IPS-15b (cell line): ENCODE results near the gene PACS1.
"Not testable (repeated sequence)": the region's sequence is repeated elsewhere in the genome, so short reads cannot be mapped to it uniquely, and the experiment has no call there.

Source experiments
- H3K27me3 ChIP-seq: one replicate; pipeline ENCODE4 v1.6.1; 2013; ENCODE audit warnings: low read length; ENCODE audit not compliant: control insufficient read depth, insufficient read depth
- H3K36me3 ChIP-seq: one replicate; pipeline ENCODE4 v1.6.1; 2013; ENCODE audit warnings: low read length; ENCODE audit not compliant: control insufficient read depth, insufficient read depth
- H3K4me1 ChIP-seq: one replicate; pipeline ENCODE4 v1.6.1; 2013; ENCODE audit warnings: mild to moderate bottlenecking, low read length; ENCODE audit not compliant: control insufficient read depth, insufficient read depth
- H3K4me3 ChIP-seq: one replicate; pipeline ENCODE4 v1.5.1; 2013; ENCODE audit warnings: low read depth, low read length
- H3K9ac ChIP-seq: one replicate; pipeline ENCODE4 v1.6.1; 2013; ENCODE audit warnings: low read depth, mild to moderate bottlenecking, low read length
- H3K9me3 ChIP-seq: one replicate; pipeline ENCODE4 v1.6.1; 2013; ENCODE audit warnings: mild to moderate bottlenecking, low read length; ENCODE audit not compliant: control insufficient read depth, insufficient read depth

PACS1 gene

DNA sequence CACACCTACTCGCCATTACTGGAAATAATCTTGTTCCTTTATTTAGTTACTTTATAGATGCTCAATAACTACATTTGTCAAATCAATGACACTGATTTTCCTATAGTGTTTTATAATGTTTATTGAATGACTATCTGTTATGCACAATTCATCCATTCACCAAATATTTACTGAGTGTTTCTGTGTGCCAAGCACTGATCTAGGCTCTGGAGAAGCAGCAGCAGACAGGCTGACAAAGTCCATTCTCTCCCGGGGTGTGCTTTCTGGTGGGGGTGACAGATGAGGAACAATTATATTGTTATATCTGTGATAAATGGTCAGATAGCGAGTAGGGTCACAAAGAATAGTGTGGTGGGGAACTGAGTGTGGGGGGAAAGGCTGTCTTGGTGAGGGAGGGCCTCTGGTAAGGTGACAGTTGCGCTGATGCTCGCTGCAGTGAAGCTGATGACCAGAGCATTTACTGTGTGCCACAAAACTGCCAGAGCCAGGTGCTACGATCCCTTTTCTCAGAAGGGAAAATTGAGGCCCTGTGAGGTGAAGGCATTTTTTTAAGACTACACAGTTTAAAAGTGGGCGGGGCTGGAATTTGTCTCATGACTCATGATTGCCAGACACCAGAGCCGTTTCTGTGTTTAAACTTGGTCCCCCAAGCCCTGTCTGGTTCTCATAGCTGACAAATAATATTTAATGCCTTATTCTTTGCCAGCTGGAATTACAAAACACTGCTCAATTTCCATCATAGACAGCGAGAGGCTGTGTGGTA, 10.2 kb downstream of the PACS1 start:
- no peak overlapping the region for H3K9ac ChIP-seq
- no peaks in the 10 kb centered on the region for H3K9me3 ChIP-seq
- H3K27me3 ChIP-seq = no peaks in the 10 kb centered on the region
- no peak overlapping the region for H3K4me3 ChIP-seq
- no peaks in the 10 kb centered on the region for H3K4me1 ChIP-seq
- H3K36me3 ChIP-seq = no peaks in the 10 kb centered on the region

DNA sequence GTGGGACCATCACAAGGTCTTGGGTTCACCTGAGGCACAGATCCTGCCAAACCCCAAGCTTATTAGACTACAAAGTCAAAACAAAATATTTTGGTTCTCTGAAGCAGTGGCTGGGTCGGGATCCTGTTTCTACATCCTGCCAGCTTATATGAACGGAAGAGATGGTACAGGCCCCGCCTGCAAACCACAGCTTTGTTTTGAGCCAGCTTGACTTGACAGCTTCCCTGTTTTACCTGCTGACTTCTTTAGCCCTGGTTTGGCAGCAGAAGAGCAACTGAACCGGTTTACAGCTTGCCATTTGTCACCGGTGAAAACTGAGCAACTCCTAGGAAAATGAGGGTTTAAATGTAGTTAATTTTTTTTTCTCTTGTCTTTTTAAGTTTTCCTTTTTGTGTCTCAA, 11.4 kb downstream of the PACS1 start:
- Histone ChIP-seq H3K4me1 (no peaks in the 10 kb centered on the region), H3K27me3 (no peaks in the 10 kb centered on the region), H3K36me3 (no peaks in the 10 kb centered on the region), H3K9me3 (no peaks in the 10 kb centered on the region), H3K9ac (no peak overlapping the region), H3K4me3 (no peak overlapping the region)

DNA sequence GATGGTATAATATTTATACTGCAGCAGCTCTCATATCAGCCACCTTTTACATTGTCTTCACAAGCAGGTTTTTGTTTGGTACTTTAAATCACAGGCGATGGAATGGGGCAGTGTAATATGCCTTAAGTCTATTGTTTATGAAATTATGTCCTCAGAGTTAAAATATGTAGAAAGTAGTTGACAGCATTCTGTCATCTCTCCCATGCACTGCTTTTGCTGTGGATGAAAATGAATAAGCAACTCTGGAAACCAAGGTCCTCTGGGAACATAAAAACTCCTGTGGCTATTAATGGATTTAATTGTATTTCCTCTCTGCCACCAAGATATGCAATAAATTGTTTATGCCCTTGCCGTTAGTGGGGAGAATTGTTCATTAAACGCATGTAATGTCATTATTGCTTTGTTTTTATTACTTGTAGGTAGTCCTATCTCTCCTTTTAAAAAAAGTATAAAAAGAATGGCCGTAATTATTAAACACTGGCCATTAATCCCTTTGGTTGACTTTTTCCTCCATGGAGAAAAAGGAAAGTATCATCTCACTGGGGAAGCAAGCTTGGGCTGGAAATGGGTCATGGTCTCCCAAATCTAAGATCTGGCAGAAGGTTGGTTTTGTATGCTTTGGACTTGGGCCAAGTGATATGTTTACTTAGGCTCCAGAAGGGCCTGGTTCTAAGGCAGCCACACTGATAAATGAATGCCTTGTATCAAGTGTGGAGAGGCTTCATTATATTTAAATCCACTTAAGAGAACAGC, 13.1 kb downstream of the PACS1 start:
- H3K9ac ChIP-seq = no peak overlapping the region
- no peaks in the 10 kb centered on the region for H3K9me3 ChIP-seq
- no peaks in the 10 kb centered on the region for H3K36me3 ChIP-seq
- no peaks in the 10 kb centered on the region for H3K27me3 ChIP-seq
- no peak overlapping the region for H3K4me3 ChIP-seq
- H3K4me1 ChIP-seq = no peaks in the 10 kb centered on the region

DNA sequence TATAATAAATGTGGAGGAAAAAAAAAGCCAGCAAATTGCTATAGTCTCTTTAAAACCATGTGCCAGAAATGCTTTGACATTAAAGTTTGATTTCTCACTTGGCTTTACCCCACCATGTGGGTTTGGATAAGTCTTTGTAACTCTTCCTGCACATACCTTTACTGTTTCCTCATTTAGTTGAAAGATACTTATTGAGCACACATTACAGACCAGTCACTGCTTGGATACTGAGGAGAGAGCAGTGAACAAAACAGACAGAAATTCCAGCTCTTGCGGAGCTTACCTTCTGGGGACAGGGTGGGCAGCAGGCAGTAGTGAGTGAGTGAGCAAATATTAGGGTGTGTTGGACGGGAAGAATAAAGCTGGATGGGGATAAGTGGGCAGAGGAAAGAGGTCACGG, 13.7 kb downstream of the PACS1 start:
- Histone ChIP-seq H3K4me3 (no peak overlapping the region), H3K4me1 (no peaks in the 10 kb centered on the region), H3K36me3 (no peaks in the 10 kb centered on the region), H3K27me3 (no peaks in the 10 kb centered on the region), H3K9ac (no peak overlapping the region), H3K9me3 (no peaks in the 10 kb centered on the region)

DNA sequence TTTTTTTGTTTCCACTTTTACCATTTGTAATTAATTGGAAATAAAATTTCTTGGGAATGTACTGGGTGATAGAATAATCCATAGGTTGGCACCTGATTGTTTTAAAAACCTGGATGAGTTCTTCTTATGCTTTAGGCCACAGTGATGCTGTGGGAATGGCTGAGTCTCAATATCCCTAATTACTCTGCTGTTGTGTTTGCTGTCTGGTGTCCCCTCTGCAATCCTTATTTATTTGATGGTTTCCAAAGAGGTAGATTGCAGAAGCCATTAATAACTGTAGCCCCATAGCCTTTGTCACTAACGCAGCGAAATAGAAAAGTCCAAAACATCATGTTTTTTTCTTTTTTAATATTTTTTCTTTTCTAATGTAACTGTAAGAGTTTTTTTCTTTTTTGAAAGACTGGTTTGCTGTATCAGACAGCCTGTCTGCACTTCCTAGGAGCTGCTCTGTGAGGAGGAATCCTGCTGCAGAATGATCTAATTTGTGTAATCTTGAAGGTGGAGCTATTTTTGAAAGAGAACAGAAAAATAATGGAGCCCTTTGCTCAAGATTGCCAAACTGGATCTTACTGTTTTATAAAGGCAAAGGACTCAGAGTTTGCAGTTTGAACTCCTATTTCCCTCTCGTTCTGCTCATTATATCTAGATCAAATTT, 14.9 kb downstream of the PACS1 start:
- Histone ChIP-seq H3K4me1 (no peaks in the 10 kb centered on the region), H3K4me3 (no peak overlapping the region), H3K9ac (no peak overlapping the region), H3K9me3 (no peaks in the 10 kb centered on the region), H3K36me3 (no peaks in the 10 kb centered on the region), H3K27me3 (no peaks in the 10 kb centered on the region)

DNA sequence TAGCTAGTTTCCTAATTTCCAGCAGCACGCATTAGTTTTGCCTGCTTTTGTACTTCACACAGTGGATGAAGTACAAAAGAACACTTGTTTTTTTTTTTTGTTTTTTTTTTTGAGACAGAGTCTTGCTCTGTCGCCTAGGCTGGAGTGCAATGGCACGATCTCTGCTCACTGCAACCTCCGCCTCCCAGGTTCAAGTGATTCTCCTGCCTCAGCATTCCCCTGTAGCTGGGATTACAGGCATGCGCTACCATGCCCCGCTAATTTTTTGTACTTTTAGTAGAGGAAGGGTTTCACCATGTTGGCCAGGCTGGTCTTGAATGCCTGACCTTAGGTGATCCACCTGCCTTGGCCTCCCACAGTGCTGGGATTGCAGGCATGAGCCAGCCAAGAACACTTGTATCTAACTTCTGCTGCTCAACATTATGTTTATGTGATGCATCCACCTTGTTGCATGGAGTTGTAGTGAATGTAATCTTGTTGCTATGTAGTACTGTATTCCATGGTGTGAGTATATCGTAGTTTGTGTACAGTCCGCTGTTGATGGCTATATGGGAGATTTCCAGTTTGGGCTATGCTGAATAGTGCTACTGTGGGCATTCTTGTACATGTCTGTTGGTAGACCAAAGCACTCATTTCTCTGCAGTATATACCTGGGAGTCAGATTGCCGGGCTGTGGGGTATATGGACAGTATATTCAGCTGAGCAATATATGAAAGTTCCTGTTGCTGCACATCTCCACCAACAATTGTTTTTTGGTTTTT, 17.3 kb downstream of the PACS1 start:
- Histone ChIP-seq H3K9me3 (no peaks in the 10 kb centered on the region), H3K27me3 (no peaks in the 10 kb centered on the region), H3K4me3 (no peak overlapping the region), H3K9ac (no peak overlapping the region), H3K36me3 (no peaks in the 10 kb centered on the region), H3K4me1 (no peaks in the 10 kb centered on the region)

DNA sequence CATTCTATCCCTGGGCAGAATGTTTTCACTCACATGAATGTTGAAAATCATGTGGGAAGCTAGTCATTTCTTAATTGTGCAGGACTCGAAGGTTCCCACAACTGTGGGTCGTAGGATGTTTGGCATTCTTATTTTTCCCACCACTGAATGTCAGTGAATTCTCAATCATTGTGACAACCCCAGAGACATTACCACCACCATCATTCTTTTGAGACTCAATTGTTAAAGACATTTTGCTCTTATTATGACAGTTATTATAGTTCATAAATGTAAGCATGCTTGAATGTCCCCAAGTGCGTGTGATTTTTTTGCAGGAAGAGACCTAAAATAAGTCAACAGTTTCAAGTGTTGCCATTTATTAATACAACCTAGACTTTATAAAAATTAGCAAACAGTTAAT, 19.0 kb downstream of the PACS1 start:
- Histone ChIP-seq H3K4me3 (no peak overlapping the region), H3K9ac (no peak overlapping the region), H3K36me3 (no peaks in the 10 kb centered on the region), H3K9me3 (no peaks in the 10 kb centered on the region), H3K4me1 (no peaks in the 10 kb centered on the region), H3K27me3 (no peaks in the 10 kb centered on the region)

DNA sequence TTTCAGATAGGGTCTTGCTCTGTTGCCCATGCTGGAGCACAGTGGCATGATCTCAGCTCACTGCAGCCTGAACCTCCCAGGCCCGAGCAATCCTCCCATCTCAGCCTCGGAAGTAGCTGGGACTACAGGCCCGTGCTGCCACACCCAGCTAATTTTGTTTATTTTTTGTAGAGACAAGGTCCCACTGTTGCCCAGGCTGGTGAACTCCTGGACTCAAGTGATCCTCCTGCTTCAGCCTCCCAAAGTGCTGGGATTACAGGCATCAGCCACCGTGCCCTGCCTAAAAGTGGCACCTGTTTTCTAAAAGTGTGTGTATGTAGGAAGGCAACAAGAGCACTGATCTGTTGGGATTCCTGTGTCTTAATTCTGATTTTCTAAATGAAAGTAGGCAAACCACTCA, 20.2 kb downstream of the PACS1 start:
- Histone ChIP-seq H3K4me1 (no peaks in the 10 kb centered on the region), H3K9me3 (no peaks in the 10 kb centered on the region), H3K36me3 (no peaks in the 10 kb centered on the region), H3K27me3 (no peaks in the 10 kb centered on the region), H3K9ac (no peak overlapping the region), H3K4me3 (no peak overlapping the region)

DNA sequence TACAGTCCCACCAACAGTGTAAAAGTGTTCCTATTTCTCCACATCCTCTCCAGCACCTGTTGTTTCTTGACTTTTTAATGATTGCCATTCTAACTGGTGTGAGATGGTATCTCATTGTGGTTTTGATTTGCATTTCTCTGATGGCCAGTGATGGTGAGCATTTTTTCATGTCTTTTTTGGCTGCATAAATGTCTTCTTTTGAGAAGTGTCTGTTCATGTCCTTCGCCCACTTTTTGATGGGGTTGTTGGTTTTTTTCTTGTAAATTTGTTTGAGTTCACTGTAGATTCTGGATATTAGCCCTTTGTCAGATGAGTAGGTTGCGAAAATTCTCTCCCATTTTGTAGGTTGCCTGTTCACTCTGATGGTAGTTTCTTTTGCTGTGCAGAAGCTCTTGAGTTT, 22.1 kb downstream of the PACS1 start:
- not testable (repeated sequence) for H3K9ac ChIP-seq, H3K36me3 ChIP-seq, H3K4me3 ChIP-seq, H3K4me1 ChIP-seq, H3K9me3 ChIP-seq, H3K27me3 ChIP-seq

DNA sequence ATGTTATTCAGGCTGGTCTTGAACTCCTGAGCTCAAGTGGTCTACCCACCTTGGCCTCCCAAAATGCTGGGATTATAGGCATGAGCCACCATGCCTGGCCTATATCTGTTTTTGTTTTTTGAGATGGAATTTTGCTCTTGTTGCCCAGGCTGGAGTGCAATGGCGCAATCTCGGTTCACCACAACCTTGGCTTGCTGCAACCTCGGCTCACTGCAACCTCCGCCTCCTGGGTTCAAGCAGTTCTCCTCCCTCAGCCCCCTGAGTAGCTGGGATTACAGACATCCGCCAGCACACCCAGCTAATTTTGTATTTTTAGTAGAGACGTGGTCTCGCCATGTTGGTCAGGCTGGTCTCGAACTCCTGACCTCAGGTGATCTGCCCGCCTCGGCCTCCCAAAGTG, 29.7 kb downstream of the PACS1 start:
- H3K4me1 ChIP-seq, H3K27me3 ChIP-seq, H3K9ac ChIP-seq: not testable (repeated sequence)

DNA sequence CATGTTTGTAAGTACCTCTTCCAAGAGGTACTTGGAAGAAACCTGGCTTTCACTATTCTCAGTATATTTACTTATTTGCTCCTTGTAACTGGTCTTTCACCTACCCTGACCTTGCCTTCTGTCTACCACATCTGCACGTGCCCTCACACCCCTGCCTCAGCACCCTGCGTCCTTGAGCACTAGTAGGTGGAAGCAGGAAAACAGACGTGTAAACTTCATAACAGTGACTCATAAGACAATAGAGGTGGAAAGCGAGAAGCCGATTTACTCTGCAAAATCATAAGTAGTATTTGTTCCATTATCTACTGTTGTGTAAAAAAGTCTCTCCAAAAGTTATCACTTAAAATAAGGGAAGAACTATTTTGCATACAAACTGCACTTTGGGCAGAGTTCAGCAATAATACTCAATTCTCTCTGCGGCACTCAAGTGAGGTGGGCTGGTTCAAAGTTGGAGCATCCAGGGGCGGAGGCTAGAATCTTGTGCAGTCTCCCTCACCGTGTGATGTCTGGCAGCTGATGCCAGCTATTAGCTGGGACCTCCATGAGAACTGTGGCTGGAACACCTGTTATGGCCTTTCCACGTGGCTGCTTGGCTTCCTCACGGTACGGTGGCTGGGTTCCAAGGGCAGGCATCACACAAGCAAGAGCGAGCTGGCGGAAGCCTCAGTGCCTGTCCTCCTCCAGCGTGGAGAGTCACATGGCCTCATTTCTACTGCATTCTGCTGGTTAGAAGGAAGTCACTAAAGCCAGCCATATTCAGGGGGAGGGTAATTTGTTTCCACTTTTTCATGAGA, 30.4 kb downstream of the PACS1 start:
- H3K9ac ChIP-seq = no peak overlapping the region
- H3K4me1 ChIP-seq = peaks cover 5% of the 10 kb centered on the region
- H3K36me3 ChIP-seq = no peaks in the 10 kb centered on the region
- H3K4me3 ChIP-seq = no peak overlapping the region
- H3K27me3 ChIP-seq = no peaks in the 10 kb centered on the region
- no peaks in the 10 kb centered on the region for H3K9me3 ChIP-seq

More for the DNA sequence above, 29.7 kb downstream of the PACS1 start:
- H3K4me3 ChIP-seq, H3K36me3 ChIP-seq, H3K9me3 ChIP-seq: not testable (repeated sequence)
